ENCODE results near the gene GRID1.

GRCh38 chr10:85917601-85918000 is 449.0 kb downstream of the GRID1 start:
- no peak for TF ChIP-seq CTCF (conservative IDR thresholded peaks at IDR 0.05)
- no peak for TF ChIP-seq EZH2 (IDR thresholded peaks at IDR 0.05; ENCODE audit: low read depth)
